Measurements from ENCODE around the gene TMEM14B. TPM values are rescaled to one million over a fixed set of nuclear protein-coding genes. Genes with fewer than 3 reads are reported as not detected.
A peak's percentile ranks its signal among the peaks of the same experiment; 100 is the strongest.

Gene TMEM14B
- total and polyA plus RNA-seq, 2 donors (not counting 3 experiments of a cell fraction or from before 2014, with no cell fraction given), result 58.2 to 73.1 TPM

DNA sequence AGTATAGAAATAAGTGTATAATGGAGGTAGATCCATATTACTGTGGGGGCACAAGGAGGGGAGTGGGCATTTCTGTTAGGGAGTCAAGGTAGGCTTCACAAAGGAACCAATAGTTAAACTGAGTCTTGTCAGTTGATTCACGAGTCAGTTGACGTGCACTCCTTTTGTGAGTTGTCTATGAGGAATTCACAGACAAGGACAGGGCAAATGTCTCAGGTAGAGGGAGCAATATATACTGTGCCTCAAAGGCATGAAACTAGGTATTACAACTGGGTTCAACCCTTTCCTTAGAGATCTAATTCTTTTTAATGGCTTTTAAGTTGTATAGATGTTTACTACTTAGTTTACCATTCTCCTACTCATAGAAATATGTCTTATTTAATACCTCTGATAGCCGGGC, 13.7 kb upstream of the TMEM14B start:
- Histone ChIP-seq H4K20me1 (replicated peaks; ENCODE audit: control insufficient read depth, extremely low read depth, insufficient read depth, low read length) (no peaks in the 10 kb centered on the region), H3K36me3 (ENCODE audit: control insufficient read depth in 2 of 2, extremely low read depth in 1 of 2, insufficient read depth in 2 of 2, low read length in 2 of 2) (peaks cover 0 to 4% of the 10 kb centered on the region in 2 experiments), H3K79me2 (ENCODE audit: control insufficient read depth, insufficient read depth, low read length) (no peaks in the 10 kb centered on the region), H3K4me1 (ENCODE audit: control insufficient read depth, extremely low read depth, insufficient read depth, low read length) (peaks cover 6% of the 10 kb centered on the region), H3K9ac (replicated peaks; ENCODE audit: extremely low read depth, insufficient read depth, low read length) (no peak overlapping the region), H3K27me3 (ENCODE audit: control insufficient read depth in 2 of 2, insufficient read depth in 2 of 2, low read length in 2 of 2) (no peaks in the 10 kb centered on the region), H3K9me3 (replicated peaks; ENCODE audit: control insufficient read depth, insufficient read depth, low read length) (no peaks in the 10 kb centered on the region), H3K27ac (ENCODE audit: insufficient read depth, low read depth, low read length) (peak overlapping the region; percentile 2), H3K4me2 (ENCODE audit: insufficient read depth, low read length) (no peak overlapping the region), H3K9me1 (replicated peaks; ENCODE audit: control insufficient read depth, extremely low read depth, insufficient read depth, low read length) (no peaks in the 10 kb centered on the region), H2AFZ (ENCODE audit: low read depth, low read length) (no peak overlapping the region), H3K4me3 (replicated peaks in 1 of 3; ENCODE audit: insufficient read depth in 1 of 3, low read depth in 1 of 3, low read length in 3 of 3) (no peak overlapping the region)
- intact Hi-C loops (cut with micrococcal nuclease), result loop anchor here (1.0 kb wide), 2 partner anchors 11 to 13 kb away; partner anchors contain the start of genes TMEM14B and TMEM14C
- ChIA-PET CTCF (no interaction called here), POLR2A (no interaction called here)
- FAIRE-seq, result no peak
- TF ChIP-seq FOS (IDR thresholded peaks at IDR 0.05; ENCODE audit: borderline replicate concordance, insufficient read depth, low read length) (no peak), MAX (IDR thresholded peaks at IDR 0.05; ENCODE audit: insufficient read depth, insufficient read length) (no peak), POLR2AphosphoS5 (IDR thresholded peaks at IDR 0.05; ENCODE audit: insufficient read depth, low read depth, low read length) (no peak), CTCF (IDR thresholded peaks at IDR 0.05; ENCODE audit: extremely low read depth in 1 of 2, insufficient read depth in 1 of 2, low read depth in 1 of 2, low read length in 2 of 2) (no peak), MYC (IDR thresholded peaks at IDR 0.05; ENCODE audit: low read depth, low read length) (no peak), EZH2 (IDR thresholded peaks at IDR 0.05; ENCODE audit: borderline replicate concordance, low read depth, low read length, severe bottlenecking) (no peak), GATA2 (IDR thresholded peaks at IDR 0.05; ENCODE audit: insufficient read depth, insufficient read length, low read depth, low read length) (no peak), JUN (IDR thresholded peaks at IDR 0.05; ENCODE audit: borderline replicate concordance, insufficient read depth, insufficient read length, low read depth) (no peak), POLR2A (IDR thresholded peaks at IDR 0.05; ENCODE audit: low read depth, low read length) (no peak)
- dilution Hi-C loops (cut with MboI; ENCODE audit: extremely low pct_ligation_motif_present, low sequenced_read_pairs), result no loop called here
- DNase-seq (ENCODE audit: low read depth, low spot score), result no peak
- no TSS peak for BruUV-seq (replicated peaks)
